ENCODE measurements around the gene AK4.

The AK4 gene

DNA sequence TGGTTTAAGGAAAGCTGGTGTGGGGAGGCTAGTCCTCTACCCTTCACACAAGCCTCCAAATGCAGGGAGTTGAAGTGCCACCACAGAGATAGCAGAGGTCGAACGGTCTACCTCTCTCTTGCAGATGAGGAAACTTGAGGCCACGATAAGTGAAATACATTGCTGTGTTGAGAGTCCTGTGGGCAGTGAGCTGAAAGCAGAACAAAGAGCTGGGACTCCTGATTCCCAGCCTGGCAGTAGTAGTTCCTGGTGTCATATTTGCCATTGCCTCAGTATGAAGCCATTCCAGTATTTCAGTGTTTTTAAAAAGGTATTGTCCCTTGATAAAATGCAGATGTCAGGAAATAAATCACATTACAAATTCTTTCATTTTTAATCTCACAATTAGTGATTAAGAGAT lies 28.6 kb downstream of the AK4 start:
- DNase-seq, result no peak

DNA sequence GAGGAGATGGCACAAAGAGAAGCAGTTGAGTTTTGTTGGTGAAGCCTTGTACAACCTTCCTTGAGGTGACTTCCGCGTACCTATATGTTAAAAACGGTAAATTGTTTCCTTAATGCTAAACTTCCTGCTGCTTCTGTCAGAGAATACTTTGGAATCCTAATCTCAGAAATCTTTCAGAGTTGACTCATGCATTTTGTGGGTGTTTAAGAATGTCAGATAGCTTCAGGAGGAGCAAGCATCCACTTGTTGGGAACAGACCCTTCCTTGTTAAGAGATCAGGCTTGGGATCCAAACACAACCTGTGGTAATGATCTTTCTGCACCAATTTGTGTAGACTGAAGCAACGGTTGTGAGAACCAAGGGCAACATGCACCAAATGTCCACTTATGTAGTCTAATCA lies 29.5 kb downstream of the AK4 start:
- peak; percentile 85 for DNase-seq

DNA sequence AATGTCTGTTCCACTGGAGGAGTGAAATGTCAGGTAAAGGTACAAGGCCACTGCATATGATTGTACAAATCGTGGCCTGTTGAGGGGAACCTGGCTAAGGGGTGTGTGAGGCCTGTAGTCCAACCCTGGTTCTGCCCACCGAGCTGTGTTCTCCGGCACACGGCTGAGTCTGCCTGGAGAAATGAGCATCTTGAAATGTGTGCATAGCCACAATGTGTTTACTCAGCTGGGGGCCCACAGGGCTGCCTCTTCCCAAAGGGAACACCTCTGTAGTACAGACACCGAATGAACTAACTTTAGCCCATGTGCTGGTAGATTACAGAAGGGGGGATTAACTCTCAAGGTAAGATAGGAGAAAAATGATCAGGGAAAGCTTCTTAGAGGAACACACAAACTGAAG lies 30.2 kb downstream of the AK4 start:
- no peak for DNase-seq

DNA sequence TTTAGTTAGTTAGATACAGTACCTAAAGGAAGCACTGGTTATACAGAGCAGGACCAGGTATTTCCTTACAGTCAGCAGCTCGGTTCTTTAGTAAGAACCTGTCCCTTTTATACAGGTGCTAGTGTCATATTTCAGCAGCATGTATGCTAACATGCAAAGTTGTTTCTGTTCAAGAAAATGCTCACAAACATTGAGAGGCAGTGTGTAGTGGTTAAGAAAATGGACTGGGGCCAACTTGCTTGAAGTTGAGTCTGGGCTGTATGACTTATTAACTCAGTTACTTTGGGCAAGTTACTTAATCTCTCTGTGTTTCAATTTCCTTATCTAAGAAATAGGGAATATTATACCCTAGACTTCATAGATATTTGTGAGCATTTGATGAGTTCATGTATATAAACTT lies 31.1 kb downstream of the AK4 start:
- DNase-seq, result no peak

DNA sequence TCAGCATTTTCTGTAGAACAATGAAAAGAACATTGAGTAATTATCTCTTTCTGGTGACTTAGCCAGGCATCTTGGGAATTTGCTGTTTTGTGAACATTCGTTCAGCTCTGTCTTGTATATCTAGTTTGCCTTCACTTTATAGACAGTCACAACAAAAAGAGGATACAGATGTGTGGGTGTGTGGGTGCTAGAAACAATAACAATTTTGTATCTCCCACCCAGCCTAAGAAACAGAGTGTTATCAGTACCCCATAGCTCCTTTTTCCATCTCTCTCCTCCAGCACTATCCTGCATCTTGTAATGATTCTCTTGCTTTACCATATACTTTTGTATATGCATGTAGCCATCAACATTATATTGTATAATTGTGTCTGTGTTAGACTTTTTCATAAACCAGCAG lies 33.0 kb downstream of the AK4 start:
- no peak for DNase-seq

DNA sequence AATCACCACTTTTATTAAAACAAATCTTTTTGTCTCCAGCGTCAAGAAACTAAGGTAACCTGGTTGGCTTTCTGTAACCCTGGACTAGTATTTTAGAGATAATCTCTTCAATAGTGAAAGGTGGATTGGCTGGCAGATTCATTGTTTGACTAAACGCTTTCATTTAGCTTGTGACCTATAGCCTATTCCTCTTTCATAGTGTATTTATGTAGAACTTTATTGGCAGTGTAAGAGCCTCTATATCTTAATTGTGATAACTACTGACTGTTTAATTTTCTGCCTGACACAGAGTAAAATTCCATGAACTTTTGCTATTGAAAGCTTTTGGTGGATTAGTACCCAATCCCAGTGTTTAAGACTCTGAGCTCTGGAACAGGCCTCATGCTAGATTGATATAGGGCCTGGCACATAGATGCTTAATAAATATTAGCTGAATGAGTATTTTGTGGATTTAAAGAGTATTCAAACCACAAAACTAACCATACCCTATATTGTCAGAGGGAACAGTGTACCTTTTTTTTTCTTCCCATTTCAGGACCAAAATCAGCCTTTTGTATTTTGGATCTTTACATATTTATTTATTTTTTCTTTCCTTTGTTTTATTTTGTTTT lies 34.8 kb downstream of the AK4 start:
- DNase-seq, result no peak

DNA sequence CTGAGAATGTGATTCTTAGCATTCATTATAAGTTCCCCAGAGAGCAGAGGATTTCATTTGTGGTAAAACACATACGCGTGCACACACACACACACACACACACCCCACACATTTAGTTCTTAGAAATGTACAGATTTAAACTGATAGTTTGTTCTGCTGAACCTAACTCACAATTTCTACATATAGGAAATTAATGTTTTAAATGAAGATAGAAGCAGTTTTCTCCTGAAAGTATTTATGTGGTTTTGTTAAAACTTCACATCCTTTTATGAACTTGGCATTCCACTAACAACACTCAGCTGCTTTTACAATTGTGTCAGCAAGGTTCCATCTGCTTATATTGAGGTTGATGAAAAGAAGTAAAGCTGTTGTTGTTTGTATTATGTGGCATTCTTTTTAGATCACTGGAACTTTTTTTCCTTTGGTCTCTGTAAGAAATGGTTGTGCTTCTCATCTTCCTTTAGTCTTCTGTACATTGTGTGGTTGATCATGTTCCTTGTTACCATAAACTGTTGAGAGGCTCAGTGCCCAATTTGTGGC lies 41.6 kb downstream of the AK4 start:
- DNase-seq, result peak; percentile 56

DNA sequence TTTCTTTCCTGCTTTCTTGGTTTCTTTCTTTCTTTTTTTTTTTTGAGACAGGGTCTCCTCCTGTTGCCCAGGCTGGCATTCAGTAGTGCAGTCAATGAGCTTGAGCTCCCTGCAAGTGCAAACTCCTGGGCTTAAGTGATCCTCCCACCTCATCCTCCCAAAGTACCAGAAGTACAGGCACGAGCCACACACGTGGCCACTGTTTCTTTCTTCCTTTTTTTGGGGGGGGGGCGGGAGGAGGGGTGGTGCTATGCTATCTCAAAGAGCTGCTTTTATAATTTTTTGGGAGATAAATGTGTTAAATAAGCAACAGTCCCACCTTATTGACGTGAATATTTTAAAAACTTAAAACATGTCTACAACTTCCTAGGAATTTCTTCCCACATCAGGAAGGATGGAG lies 42.2 kb downstream of the AK4 start:
- no peak for DNase-seq

DNA sequence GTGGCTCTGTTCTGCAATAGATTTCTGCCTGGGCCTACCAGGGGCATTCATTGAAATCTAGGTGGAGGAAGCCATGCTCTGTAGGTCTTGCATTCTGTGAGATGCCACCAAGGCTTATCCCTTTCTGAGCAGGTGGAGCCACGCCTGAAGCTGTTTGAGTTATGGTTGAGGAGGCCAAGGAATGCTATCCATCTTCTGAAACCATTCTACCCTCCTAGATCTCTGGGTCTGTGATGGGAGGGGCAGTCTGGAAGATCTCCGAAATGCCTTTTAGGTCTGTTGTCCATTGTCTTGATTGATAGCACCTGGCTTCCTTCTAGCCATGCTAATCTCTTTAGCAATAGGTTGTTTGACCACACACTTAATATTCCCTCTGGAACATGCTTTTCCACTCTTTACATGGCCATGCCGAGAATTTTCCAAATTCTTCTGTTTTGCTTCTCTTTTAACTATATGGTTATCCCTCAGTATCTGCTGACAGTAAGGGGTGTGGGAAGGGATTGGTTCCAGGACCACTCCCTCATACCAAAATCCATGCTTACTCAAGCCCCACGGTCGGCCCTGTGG lies 45.2 kb downstream of the AK4 start:
- DNase-seq, result no peak

DNA sequence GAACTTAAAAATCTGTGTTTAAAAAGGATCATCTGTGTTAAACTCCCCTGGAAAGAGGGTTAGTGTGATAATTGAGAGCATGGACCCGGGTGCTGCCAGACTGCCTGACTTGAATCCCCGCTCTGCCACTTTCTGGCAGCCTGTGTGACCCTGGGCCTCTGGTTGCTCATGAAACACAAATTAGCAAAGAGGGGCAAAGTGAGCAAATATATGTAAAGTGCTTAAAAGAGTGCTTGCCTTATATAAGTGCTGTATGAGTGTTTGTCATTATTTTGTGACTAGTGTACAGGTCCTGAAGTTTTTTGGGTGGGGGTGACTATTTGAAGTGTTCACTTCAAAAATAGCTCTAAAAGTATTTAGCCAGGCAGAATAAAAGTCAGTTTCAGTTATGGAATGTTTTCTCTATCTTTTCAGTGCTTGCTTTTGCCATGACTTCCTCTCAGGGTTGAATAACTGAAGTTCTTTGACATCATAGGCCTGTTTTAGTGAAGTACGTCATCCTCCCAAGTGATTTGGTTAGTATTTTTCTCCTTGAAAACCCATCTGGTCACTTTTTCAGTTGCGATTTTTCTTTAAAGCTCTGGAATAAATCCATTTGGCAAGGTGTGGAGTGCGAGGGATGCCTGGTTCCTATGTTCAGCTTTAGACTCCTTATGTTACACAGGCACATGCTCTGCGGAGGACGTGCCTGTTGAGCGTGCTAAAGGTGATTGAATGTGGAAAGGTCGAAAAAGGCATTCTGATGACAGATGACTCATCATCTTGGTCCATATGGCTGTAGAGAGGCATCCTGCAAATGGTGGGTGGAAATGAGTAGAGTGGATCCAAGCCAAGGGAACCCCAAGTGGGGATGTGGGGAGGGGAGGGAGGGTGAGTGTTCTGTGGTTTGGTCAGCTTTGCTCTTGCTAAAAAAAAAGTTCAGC lies 47.8 kb downstream of the AK4 start:
- peak; percentile 89 for DNase-seq

DNA sequence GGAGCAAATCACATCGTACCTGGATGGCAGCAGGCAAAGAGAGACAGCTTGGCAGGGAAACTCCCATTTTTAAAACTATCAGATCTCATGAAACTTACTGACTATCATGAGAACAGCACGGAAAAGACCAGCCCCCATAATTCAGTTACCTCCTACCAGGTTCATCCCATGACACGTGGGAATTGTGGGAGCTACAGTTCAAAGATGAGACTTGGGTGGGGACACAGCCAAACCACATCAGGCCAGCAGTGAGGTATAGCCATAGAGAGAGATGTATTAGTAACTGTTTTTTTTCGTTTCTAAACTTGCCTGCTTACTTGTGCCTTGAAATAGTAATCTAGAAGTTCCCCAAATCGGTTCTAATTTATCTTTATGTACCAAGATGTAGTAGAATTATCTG lies 48.9 kb downstream of the AK4 start:
- no peak for DNase-seq

DNA sequence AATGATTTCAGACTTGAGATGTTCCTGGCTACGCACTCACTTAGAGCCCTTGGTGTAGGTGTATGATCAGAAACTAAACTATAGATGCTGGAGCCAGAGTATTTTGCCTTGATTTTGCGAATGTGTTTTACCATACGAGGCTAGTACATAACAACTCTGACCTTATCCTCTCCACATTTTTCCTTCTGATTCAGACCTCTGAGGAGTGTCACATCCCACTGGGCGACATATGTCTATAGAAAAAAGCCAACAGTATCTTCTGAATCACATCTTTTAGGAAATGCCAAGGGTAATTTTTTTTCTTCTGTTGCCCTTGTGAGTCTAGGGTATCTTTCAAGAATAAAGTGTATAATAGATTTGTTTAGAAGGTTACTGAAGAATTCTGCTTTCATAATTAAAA lies 49.6 kb downstream of the AK4 start:
- DNase-seq, result no peak

DNA sequence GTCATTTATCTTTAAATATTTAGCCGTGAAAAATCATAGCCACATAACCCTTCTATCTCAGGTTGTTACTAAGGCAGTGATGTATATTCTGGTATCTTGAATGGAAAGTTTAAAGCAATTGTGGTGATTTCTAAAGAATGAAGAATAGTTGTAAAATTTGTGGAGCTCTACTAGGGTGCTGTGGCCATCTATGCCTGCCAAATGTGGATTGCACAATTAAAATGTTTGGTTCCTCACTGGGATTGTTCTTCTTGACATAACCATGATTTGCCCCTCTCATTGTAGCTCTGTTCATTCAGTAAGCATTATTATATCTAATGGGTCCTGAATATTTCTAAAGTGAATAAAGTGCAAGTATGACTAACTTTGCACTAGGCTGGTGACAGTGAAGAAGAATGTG lies 50.1 kb downstream of the AK4 start:
- DNase-seq, result no peak

DNA sequence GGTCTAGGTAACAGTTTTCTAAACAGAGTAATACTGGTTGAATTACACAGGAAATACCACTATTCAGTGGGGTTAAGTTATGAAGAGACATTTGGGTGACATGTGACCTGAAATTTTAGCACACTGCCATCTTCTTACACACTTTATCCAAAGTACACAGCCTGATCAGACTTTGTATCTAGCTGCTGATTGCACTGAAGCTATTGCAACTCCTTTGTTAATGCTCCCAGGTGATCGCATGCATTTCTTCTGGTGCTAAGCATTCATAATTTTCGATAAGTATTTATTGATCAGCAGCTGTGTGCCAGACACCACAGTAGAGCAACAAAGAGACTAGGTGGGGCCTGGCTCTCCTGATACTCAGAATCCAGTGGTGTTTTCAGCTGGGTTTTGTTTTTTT lies 52.4 kb downstream of the AK4 start:
- DNase-seq, result no peak

DNA sequence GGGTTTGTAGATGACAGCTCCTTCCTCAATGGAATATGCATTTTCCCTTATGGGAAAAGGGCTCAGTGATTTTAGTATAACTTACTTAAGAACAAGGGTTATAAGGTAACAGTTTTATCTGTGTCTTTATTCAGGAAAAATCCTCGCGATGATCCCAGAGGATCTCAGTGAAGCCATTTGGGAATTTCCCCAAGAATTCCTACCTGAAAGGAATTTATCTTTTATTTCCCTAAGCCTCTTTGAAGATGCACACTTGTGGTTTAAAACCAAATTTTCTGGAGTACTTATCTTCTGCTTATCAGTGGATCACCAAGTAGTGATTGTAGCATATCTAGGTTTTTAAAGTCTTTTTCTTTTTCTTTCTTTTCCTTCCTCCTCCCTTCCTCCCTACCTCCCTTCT lies 58.8 kb downstream of the AK4 start:
- DNase-seq, result no peak

DNA sequence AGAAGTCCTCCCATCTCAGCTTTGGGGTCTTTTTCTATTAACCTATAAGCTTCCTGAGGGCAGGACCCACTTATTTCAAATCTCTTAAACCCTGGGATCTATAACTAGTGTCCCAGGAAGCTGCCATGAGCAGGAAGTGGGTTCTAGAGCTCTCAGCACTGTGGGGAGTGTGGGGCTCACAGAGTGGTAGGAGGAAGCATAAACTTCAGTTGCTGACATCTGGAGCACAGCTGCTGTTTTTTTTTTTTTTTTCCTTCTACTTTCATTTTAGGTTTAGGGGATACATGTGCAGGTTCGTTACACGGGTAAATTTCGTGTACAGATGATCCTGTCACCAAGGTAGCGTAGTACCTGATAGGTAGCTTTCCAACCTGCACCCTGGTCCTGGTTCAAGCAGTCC lies 59.3 kb downstream of the AK4 start:
- peak; percentile 37 for DNase-seq

DNA sequence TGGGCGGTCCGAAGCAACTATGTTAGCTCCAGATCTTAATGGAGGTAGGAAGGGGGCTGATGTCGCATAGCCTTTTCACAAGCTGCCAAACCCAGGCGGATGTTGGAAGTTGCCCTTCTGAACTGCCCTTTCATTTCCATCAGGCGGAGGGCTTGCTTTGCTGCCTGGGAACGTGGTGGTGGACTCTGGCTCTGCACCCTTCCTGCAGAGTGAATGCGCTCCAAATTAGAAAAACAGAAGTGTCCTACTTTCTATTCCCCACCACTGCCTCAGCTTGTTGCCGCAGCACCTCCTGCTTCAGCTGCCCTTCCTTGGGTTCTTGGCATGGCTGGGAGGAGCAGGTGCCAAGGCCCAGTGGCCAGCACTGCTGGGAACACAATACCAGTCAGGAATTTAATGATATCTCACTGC lies 60.6 kb downstream of the AK4 start:
- no peak for DNase-seq

DNA sequence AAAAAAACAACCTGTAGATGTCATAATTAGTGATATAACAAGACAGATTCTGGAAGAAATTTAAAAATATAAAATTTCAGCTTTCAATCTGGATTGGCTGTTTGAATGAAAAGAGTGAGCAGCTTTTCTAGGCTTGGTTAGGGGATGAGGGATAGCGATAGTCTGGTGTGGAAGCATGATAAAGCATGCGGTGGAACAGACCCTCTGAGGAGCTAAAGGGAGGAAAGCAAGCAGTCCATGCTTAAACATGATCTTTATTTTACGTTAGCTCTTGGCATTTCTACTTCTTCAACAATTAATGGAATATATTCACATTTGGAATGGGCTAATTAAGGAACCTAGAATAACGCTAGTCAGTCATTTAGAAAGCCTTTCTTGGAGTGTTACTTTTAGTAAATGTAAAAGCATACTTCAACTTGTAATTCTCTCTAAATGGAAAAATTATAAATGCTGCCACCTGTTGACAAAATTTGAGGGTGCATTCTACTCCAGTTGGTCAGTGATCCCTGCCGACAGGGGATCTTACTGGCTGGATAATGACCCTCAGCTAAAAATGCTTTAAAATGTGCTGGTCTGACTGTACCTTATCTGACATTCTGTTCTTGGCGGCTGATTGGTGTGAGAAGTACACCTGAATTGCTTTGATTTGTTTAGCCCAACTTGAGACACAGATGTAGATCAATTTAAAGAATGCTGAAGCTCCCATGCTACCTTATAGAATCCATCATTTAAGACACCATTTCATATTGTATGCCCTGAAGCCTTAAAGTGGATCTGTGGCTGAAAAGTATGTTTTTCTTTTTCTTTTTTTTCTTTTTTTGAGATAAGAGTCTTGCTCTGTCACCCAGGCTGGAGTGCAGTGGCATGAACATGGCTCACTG lies 61.2 kb downstream of the AK4 start:
- DNase-seq, result peak; percentile 57

DNA sequence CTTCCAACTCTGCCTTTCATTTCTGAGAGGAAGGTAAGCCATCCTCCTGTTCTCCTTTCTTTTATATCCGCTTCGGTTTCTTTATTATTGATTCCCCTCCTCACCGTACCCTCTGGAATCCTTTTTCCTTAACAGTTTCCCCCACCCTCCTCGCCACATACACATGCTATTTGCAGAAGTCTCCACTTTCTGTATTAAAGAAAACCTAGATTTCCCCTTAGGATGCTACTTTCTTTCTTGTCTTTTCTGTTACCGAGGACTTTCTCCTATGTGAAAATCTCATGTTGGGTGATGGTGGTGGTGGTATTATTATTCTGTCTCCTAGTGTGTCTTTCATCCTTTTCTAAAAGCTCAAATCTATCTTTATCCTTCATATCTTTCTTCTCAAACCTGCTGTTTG lies 62.3 kb downstream of the AK4 start:
- DNase-seq, result no peak

DNA sequence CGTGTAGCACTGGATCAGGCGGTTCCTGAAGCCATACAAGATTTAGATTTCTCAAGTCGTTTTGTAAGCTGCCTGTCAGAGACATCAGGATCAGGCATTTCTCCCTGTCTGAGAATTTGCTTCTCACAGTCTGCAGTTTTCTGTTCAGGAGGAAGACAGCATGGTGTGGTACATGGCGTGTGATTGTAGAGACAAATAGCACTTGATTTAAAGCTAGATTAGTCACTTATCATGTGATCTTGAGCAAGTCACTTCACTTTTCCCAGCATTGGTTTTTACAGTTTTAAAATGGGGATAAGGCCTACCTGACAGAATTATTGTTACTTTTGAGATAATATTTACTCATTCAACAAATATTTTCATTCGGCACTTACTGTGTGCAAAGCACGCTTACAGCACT lies 63.3 kb downstream of the AK4 start:
- DNase-seq, result no peak

DNA sequence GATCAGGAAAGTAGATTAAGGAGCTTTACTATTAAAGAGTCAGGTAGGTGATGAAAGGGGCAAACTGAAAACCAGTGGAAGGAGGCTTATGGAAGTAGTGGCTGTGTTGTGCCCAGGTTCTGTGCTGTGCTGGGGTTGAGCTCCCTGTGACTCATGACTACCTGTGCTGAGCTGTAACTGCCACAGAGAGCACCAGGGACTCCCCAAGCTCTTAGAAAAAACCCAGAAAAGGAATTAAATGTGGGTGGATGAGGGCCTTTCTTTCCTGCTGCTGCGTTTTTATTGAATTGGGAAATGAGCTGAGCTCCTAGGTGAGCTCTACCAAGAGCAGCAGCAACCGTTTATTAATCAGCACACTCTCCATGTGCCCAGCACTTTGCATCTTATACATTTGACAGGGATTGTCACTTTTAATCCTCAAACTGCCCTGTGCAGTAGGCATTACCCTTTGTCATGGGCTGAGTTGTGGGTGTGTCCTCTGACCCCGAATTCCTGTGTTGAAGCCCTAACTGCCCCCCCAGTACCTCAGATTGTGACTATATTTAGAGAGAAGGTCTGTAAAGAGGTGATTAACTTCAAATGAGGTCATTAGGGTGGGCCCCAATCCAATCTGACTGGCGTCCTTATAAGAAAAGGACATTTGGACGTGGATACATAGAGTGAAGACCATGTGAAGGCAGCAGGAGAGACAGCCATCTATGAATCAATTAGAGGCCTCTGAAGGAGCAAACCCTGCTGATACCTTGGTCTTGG lies 65.4 kb downstream of the AK4 start:
- DNase-seq, result no peak

DNA sequence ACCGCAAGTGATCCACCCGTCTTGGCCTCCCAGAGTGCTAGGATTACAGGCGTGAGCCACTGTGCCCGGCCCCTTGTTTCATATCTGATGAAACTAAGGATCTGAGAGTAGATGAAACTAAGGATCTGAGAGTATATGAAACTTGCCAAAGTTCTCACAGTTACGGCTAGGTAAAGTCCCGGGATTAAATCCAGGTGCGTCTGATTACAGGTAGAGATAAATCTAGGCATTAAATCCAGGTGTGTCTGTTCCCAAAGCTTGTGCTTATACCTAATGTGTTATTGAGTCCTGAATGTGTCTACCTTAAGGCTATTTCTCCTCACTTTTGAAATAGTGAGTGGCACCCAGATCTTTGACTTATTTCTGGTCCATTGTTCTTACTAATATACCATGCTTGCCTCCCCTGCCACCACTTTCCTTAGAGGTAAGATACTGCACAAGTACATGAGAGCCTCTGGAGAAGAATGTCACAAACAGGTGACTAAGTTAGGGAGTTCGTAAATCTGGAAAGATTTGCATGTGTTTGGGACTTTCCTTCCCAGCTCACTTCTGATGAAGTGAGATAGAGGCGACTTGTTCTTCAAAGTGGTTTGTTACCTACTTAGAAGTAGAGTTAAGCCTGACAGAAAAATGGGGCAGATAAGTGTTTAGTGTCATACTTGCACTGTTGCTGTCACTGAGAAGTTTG lies 66.5 kb downstream of the AK4 start:
- DNase-seq, result no peak
